T-helper 17 cell (primary cell): ENCODE data around the gene LMAN1L. TPM values are rescaled to one million over a fixed set of nuclear protein-coding genes. Genes with fewer than 3 reads are reported as not detected.
"Not testable (repeated sequence)": the region's sequence is repeated elsewhere in the genome, so short reads cannot be mapped to it uniquely, and the experiment has no call there.

ENCODE experiments used
- ATAC-seq: fragments of 150-1000 bp; cut with Tn5 transposase; 2 replicates; pipeline ENCODE4 v1.10.0; 2021; ENCODE audit warnings: mild to moderate bottlenecking, moderate library complexity
- DNase-seq, 3 donors: peaks; one replicate each; pipeline versions ENCODE4 v3.0.0 to v3.0.0-alpha.2; 2020 to 2021
- H3K9me3 ChIP-seq: one replicate; pipeline ENCODE4 v1.7.0; 2013; ENCODE audit warnings: low read length, mild to moderate bottlenecking; ENCODE audit not compliant: control insufficient read depth, poor library complexity, severe bottlenecking
- H3K27ac Mint-ChIP-seq: one replicate; pipeline ENCODE4 v1.8.0; 2022; ENCODE audit warnings: mild to moderate bottlenecking, moderate library complexity, mixed read lengths
- H3K27me3 Mint-ChIP-seq: one replicate; pipeline ENCODE4 v1.8.0; 2022; ENCODE audit warnings: mixed read lengths
- H3K36me3 Mint-ChIP-seq: one replicate; pipeline ENCODE4 v1.8.0; 2022; ENCODE audit warnings: low read depth, mixed read lengths
- H3K4me1 Mint-ChIP-seq: one replicate; pipeline ENCODE4 v1.8.0; 2022; ENCODE audit warnings: mild to moderate bottlenecking, mixed read lengths
- H3K4me3 Mint-ChIP-seq: one replicate; pipeline ENCODE4 v1.8.0; 2022; ENCODE audit warnings: mild to moderate bottlenecking, moderate library complexity, mixed read lengths
- total RNA-seq, 4 donors: library from RNA in 2 of 4; stranded (reverse) in 2 of 4; gene quantifications; one replicate each; pipeline ENCODE4 v1.2.3 and lab custom pipeline; 2022 to 2026

LMAN1L gene
- total RNA-seq, 2 donors from 2014 or later, result 0.82 to 0.91 TPM

DNA sequence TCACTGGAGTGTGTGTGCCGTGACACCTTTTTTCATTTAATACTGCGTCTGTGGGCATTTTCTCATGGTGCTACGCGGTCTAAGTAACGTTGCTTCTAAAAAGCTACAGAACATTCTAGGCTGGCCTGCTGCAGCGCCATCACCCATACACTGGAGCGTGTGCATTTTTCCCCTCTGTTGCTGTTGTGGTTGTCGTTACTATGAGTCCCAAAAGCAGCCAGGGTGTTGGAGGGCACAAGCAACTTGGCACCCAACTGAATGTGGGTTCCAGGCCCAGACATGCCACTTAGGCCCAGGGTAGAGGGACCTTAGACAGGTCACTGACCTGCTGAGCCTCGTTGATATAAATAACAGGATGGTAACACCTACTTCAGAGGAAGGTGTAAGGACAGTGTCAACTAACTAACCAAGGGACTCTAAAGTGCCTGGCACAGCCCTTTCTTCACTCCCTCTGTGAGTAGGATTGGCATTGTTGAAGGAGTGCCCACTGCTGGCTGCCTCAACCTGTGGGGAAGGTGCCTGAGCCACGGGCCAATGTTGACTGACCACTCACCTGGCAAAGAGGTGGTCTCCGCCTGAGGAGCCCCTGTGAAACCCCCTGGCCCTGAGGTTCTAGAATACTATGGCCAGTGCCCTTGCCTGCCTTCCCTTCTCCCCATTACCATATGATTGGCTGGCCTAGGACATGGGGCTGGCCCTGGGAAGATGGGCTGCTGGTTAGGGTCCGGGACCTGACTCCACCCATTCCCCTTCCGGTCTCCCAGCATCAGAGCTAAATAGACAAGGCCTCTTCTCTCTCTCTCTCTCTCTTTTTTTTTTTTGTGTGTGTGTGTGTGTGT lies 27.2 kb upstream of the LMAN1L start:
- H3K9me3 ChIP-seq, result no peaks in the 10 kb centered on the region
- Mint-ChIP-seq H3K27me3 (no peaks in the 10 kb centered on the region), H3K4me1 (peaks cover 68% of the 10 kb centered on the region), H3K36me3 (peaks cover 7% of the 10 kb centered on the region), H3K4me3 (peak overlapping the region; percentile 95), H3K27ac (peak overlapping the region; percentile 98)
- ATAC-seq (no peak), DNase-seq (no peak)

DNA sequence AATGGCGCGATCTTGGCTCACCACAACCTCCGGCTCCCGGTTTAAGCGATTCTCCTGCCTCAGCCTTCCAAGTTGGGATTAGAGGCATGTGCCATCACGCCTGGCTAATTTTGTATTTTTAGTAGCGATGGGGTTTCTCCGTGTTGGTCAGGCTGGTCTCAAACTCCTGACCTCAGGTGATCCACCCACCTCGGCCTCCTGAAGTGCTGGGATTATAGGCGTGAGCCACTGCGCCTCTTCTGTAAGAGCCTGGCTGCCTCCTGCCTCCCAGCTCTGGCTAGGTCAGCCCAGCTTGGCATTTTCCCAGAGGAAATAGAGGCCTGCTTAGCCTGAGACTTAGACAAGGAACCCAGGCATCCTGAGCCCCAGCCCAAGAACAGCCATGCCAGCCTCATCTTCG lies 26.6 kb upstream of the LMAN1L start:
- DNase-seq, ATAC-seq, H3K36me3 Mint-ChIP-seq, H3K27me3 Mint-ChIP-seq, H3K9me3 ChIP-seq: not testable (repeated sequence)
- Mint-ChIP-seq H3K4me3 (peak overlapping the region; percentile 95), H3K27ac (peak overlapping the region; percentile 98), H3K4me1 (peaks cover 65% of the 10 kb centered on the region)

DNA sequence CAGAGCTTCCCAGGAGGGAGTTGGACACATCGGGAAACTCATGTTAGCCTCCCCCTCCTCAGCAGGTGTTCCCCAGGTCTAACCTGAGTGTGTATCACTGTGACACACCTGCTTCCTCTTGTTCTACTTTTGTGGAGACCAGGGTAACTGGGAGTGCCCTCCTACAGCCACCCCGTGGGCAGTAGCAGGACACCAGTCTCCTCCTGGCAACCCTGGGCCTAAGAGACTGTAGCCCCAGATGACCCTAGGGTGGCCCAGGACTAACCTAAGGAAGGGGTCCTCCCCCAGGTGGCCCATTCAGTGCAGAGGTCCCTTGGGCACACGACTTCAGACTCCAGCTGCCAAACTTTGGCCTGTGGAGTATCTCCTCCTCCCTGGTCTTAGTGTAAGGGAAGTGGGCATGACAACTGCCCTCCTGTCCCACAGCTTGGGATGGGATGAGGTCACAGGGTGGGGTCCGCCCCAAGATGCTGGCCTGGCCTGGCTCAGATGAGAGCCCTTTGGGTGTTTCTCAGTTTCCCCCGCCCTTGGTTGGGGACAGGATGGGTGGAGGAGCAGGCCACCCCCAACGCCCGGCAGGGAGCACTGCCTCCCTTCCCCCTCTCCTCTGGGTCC lies 26.0 kb upstream of the LMAN1L start:
- DNase-seq, result no peak
- H3K4me3 Mint-ChIP-seq, result peak overlapping the region; percentile 95

DNA sequence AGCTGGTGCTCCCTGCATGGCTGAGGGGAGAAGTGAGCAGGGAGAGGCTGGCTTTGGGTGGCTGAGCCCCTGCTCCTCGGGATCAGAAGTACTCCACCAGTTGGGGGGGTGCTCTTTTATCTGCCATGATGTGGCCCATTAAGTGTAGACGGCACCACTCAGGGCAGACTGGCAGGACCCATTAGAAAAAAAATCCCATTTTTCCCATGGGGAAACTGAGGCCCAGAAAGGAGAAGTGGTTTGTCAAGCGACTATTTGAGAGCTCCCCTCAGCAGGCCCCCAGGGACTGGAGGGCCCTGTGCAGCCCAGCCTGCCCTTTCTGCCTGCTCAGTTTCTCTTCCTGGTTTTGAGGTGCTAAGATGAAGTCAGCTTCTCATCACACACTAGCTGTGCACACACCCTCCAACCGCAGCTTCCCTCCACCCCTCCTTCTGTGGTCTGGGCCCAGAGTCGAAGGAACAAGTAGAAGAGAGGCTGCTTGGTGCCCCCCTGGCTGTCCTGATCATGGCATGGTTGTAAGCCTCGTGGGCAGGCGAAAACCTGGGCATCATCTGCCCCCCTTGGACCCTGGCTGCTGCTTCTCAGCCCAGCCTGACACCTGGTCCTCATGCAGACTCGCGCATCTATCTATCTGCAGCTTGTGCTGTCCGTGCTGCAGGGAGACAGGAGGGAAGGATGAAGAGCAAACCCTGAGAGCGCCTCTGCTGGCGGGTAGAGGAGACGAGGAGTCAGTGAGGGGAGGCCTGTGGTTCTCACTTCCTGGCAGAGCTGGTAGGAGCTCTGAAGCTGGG lies 25.2 kb upstream of the LMAN1L start:
- Mint-ChIP-seq H3K27ac (peak overlapping the region; percentile 98), H3K36me3 (peaks cover 7% of the 10 kb centered on the region), H3K27me3 (no peaks in the 10 kb centered on the region), H3K4me3 (peak overlapping the region; percentile 95), H3K4me1 (peaks cover 73% of the 10 kb centered on the region)
- H3K9me3 ChIP-seq, result no peaks in the 10 kb centered on the region
- DNase-seq, result peak; percentile 70 to 85 (median 75)
- ATAC-seq, result peak; percentile 80

More for the DNA sequence above, 26.0 kb upstream of the LMAN1L start:
- no peak for ATAC-seq
- Mint-ChIP-seq H3K36me3 (peaks cover 7% of the 10 kb centered on the region), H3K27me3 (no peaks in the 10 kb centered on the region), H3K27ac (peak overlapping the region; percentile 98), H3K4me1 (peaks cover 65% of the 10 kb centered on the region)
- no peaks in the 10 kb centered on the region for H3K9me3 ChIP-seq

DNA sequence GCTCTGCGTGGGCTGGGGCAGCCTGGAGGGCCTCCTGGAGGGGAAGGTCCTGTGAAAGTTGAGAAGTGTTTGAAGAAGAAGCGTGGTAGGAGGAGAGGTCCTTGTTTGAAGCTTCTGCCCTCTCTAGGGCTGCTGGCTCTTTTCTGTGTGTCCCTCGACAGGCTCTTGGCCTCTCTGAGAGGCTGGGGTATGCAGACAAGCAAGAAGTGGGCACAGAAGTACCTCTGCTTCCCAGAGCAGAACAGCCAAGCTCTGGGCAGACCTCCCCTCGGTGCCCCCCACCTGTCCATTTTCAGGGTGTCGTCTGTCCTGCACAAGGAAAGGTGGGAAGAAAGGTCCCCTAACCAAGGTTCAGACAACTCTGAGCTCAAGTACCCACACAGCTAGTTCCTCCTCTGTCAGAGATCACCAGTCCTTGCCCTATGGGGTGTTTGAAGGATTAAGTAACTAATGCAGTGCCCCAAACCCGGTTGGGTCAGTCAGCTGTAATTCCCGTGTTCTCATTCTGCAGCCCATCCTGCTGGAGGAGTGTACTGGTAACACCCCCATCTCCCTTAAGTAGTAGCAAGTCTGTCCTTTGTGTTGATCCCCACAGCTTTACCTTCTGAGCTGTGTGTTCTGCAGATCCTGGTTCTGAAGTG lies 24.5 kb upstream of the LMAN1L start:
- Mint-ChIP-seq H3K4me1 (peaks cover 71% of the 10 kb centered on the region), H3K36me3 (peaks cover 4% of the 10 kb centered on the region), H3K27ac (peak overlapping the region; percentile 98), H3K27me3 (no peaks in the 10 kb centered on the region), H3K4me3 (peak overlapping the region; percentile 95)
- no peaks in the 10 kb centered on the region for H3K9me3 ChIP-seq
- ATAC-seq (no peak), DNase-seq (no peak)

DNA sequence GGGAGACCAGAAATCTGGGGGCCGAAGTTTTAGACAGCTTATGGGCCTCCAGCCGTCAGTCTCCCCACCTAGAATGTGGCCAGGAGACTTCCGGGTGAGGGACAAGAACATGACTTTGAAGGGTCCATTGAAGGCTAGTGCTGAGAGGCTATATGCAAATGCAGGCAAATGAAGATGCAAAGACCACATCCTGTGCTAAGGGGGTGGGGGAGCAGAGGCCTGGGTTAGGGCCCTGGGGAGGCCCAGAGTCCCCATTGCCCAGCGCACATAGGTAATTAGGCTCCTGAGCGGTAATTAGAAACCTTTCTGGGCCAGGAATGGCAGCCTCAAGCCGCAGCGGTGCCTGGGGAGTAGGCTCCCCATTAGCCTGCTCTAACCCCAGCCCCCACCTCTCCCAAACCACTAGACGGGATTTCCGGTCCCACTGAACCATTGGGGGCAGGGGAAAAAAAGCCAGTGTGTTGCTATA lies 23.9 kb upstream of the LMAN1L start:
- peak in 2 of 3 donors; percentile 47 to 57 for DNase-seq
- H3K27me3 Mint-ChIP-seq, result no peaks in the 10 kb centered on the region
- H3K4me1 Mint-ChIP-seq, result peaks cover 71% of the 10 kb centered on the region
- H3K27ac Mint-ChIP-seq, result peak overlapping the region; percentile 98
- H3K4me3 Mint-ChIP-seq, result peak overlapping the region; percentile 95
- peaks cover 4% of the 10 kb centered on the region for H3K36me3 Mint-ChIP-seq
- ATAC-seq, result peak; percentile 3
- no peaks in the 10 kb centered on the region for H3K9me3 ChIP-seq

DNA sequence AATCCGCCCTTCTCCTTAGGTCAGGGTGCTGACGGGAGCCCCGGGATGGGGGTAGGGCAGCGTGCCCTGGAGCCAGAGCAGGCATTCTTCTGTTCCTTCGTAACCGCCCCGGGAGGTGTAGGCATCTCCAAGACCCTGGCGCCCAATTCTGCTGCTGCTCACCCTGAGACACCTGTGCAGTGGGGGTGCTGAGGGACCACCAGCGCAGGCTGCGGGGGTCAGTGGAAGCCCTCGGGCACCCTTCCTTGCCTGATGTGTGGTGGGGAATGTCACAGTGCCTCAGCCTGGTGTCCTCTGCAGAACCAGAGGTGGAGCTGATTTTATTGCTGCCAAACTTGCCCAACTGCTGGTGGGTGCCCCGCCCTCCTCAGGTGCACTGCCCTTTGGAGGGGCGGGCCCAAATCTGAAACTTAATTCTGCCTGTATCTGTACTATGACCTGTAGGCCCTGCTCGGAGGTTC lies 23.4 kb upstream of the LMAN1L start:
- peak overlapping the region; percentile 95 for H3K4me3 Mint-ChIP-seq
- ATAC-seq (no peak), DNase-seq (no peak)
- H3K4me1 Mint-ChIP-seq, result peaks cover 67% of the 10 kb centered on the region
- H3K9me3 ChIP-seq, result no peaks in the 10 kb centered on the region
- peak overlapping the region; percentile 98 for H3K27ac Mint-ChIP-seq
- H3K36me3 Mint-ChIP-seq, result peaks cover 4% of the 10 kb centered on the region
- no peaks in the 10 kb centered on the region for H3K27me3 Mint-ChIP-seq

DNA sequence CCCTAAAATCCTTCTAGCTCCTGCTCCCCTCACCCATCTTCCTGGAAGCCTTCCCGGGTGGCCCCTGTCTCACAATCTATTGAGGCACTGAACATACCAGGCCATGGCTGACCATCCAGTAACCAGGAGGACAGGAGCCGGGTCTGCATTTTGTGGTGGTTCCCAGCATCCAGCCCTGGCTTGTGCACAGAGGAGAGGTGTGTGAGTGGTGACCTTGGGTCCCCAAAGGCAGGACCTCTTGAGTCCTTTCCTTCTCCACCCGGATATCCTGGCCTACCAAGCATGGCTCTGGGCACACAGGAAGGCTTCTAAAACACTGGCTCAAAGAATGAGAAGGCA lies 22.9 kb upstream of the LMAN1L start:
- no peak for DNase-seq
- peaks cover 4% of the 10 kb centered on the region for H3K36me3 Mint-ChIP-seq
- H3K9me3 ChIP-seq, result no peaks in the 10 kb centered on the region
- H3K4me1 Mint-ChIP-seq, result peaks cover 66% of the 10 kb centered on the region
- H3K27ac Mint-ChIP-seq, result peak overlapping the region; percentile 98
- no peaks in the 10 kb centered on the region for H3K27me3 Mint-ChIP-seq
- no peak for ATAC-seq
- H3K4me3 Mint-ChIP-seq, result peak overlapping the region; percentile 95

DNA sequence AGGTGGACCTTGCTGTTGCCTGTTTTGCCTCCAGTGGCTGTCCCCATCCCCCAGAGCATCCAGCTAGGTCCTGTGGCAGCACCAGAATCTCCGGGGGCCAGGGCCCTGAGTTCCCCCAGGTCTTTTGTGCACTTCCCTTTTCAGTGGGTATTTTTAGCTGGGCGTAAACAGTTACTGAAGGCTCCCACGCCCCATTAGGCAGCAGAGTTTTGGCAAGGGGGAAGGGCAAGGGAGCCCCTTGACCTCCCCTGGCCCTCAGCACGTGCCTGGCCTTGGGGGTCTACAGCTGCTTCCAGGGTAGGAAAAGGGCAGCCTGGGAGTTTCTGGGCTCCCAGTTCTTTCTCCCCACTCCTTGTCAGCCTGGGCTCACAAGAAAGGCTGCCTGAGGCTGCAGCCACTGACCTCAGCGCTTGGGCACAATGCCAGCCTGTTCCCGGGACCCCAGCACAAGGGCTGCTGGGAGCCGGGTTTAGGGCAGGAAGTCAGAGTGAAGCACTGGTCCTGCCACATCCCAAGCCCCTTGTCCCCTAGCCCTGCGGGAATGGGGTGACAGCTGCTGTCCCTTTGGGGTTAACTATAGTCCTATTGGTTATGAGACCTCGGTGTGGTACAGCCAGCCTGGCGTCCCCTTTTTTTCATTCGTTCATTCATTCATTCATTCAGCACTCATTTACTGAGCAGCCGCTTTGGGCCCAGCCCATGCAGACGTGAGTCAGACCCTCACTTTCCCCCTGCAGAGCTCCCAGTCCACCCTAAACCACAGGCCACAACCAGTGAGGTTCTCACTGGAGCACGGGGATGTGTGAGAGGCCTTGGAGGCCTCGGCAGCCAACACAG lies 22.3 kb upstream of the LMAN1L start:
- H3K9me3 ChIP-seq, result no peaks in the 10 kb centered on the region
- H3K4me1 Mint-ChIP-seq, result peaks cover 64% of the 10 kb centered on the region
- DNase-seq (no peak), ATAC-seq (no peak)
- peak overlapping the region; percentile 95 for H3K4me3 Mint-ChIP-seq
- no peaks in the 10 kb centered on the region for H3K27me3 Mint-ChIP-seq
- H3K27ac Mint-ChIP-seq, result peak overlapping the region; percentile 98
- peaks cover 2% of the 10 kb centered on the region for H3K36me3 Mint-ChIP-seq

DNA sequence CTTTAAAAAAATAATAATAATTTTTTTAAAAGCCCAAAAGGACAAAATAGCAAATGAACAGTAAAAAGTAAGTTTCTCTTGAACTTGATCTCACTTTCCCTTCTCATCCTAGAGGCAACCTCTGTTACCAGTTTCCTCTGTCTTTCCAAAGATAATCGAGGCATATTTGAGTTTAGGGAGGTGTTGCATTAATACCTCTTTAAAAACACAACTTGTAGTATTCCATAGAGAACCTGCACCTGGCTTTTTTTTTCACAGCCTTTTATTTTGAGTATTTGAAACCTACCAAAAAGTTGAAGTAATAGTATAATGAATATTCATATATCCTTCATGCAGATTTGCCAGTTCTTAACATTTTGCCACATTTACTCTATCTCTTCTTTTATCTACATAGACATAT lies 21.6 kb upstream of the LMAN1L start:
- H3K27ac Mint-ChIP-seq, result peak overlapping the region; percentile 98
- peaks cover 65% of the 10 kb centered on the region for H3K4me1 Mint-ChIP-seq
- DNase-seq (no peak), ATAC-seq (no peak)
- no peaks in the 10 kb centered on the region for H3K9me3 ChIP-seq
- peak overlapping the region; percentile 95 for H3K4me3 Mint-ChIP-seq
- H3K36me3 Mint-ChIP-seq, result peaks cover 2% of the 10 kb centered on the region
- no peaks in the 10 kb centered on the region for H3K27me3 Mint-ChIP-seq

DNA sequence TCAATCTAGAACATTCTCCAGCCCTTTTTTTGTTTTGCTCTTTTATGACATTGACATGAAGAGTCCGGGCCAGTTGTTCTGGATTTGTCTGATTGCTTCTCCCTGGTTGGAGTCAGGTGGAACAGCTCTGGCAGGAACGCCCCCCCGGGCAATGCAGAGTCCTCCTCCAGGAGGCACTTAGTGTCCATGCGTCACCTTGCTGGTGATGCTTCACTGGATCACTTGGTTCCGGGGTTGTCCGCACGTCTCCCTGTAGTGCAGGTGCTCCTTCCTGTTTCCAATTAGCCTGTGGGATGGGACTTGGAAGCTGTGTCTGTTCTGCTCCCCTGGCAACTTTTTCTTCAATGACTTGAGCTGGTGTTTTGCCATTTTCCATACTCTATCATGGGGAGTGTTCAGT lies 21.0 kb upstream of the LMAN1L start:
- DNase-seq (no peak), ATAC-seq (no peak)
- H3K9me3 ChIP-seq, result no peaks in the 10 kb centered on the region
- H3K4me3 Mint-ChIP-seq, result peak overlapping the region; percentile 86
- peaks cover 2% of the 10 kb centered on the region for H3K36me3 Mint-ChIP-seq
- H3K27me3 Mint-ChIP-seq, result no peaks in the 10 kb centered on the region
- peak overlapping the region; percentile 98 for H3K27ac Mint-ChIP-seq
- peaks cover 69% of the 10 kb centered on the region for H3K4me1 Mint-ChIP-seq
